Transverse colon (tissue), 4 donors: Measurements from ENCODE around the gene TLR9. TPM values are rescaled to one million over a fixed set of nuclear protein-coding genes. Genes with fewer than 3 reads are reported as not detected.
A peak's percentile ranks its signal among the peaks of the same experiment; 100 is the strongest.

Experiments used
- DNase-seq: peaks from one replicate; pipeline ENCODE4 v3.0.0-alpha.2; 2019
- H3K27ac ChIP-seq, 4 donors: fragments of 200-600 bp; sonication (generic); 2 replicates each; pipeline ENCODE4 v1.5.1; 2016 to 2018; ENCODE audit warnings: inconsistent platforms in 4 of 4
- H3K27me3 ChIP-seq: fragments of 200-600 bp; sonication (generic); 2 replicates; pipeline ENCODE4 v1.5.1; 2017; ENCODE audit warnings: inconsistent platforms
- H3K36me3 ChIP-seq, 4 donors: fragments of 200-600 bp; sonication (generic); 2 replicates each; pipeline ENCODE4 v1.5.1; 2017 to 2019; ENCODE audit warnings: inconsistent platforms in 4 of 4
- H3K4me1 ChIP-seq, 4 donors: fragments of 200-600 bp; sonication (generic); 2 replicates each; pipeline ENCODE4 v1.5.1; 2017 to 2020; ENCODE audit warnings: inconsistent platforms in 4 of 4
- H3K4me3 ChIP-seq, 4 donors: fragments of 200-600 bp; sonication (generic); 1 replicate in 1 of 4; 2 replicates in 3 of 4; pipeline versions ENCODE4 v1.5.1 to v1.6.1; 2017 to 2019; ENCODE audit warnings: inconsistent platforms in 4 of 4
- H3K9me3 ChIP-seq, 2 donors: fragments of 200-600 bp; sonication (generic); 2 replicates each; pipeline ENCODE4 v1.5.1; 2017 to 2019; ENCODE audit warnings: inconsistent platforms in 2 of 2
- EP300 ChIP-seq: sonication (generic); formaldehyde crosslinking; IDR thresholded peaks from one replicate; pipeline ENCODE4 v1.6.1; 2017; ENCODE audit warnings: antibody characterized with exemption, low read depth
- POLR2A ChIP-seq: fragments of 450-650 bp; IDR thresholded peaks from one replicate; pipeline ENCODE4 v1.6.1; 2016; ENCODE audit warnings: antibody characterized with exemption, mild to moderate bottlenecking, moderate library complexity
- POLR2AphosphoS5 ChIP-seq, 3 donors: sonication (generic); formaldehyde crosslinking; IDR thresholded peaks; one replicate each; pipeline ENCODE4 v1.6.1; 2016; ENCODE audit warnings: antibody characterized with exemption in 3 of 3
- WGBS, 2 donors: methylation state at CpG; one replicate each; pipeline ENCODE4 v1.1.5; 2018; ENCODE audit warnings: low coverage in 1 of 2; 5-methylcytosine and 5-hydroxymethylcytosine counted together
- in situ Hi-C, 4 donors: fragments of 200-750 bp; cut with MboI; loops; one replicate each; pipeline versions ENCODE4 v1.15.0 to v1.15.1; 2017; ENCODE audit warnings: low sequenced_read_pairs in 3 of 4, low pct_ligation_motif_present in 1 of 4, low pct_unique_long_range_greater_than_20kb in 1 of 4
- intact Hi-C: fragments of 100-400 bp; cut with DNase I; formaldehyde crosslinking; loops from one replicate; pipeline ENCODE4 v1.15.1; 2023; ENCODE audit warnings: low total_unique reads
- total RNA-seq, 4 donors: library from RNA; depleted of rRNA; stranded (reverse); fragments of >200 nt; gene quantifications; one replicate each; pipeline ENCODE4 v1.1.0, GENCODE V29; 2016
- TF ChIP-seq, protein P1 (sequence below), 5 experiments: fragments of 200-600 bp in 3 of 5; fragments of 450-650 bp in 2 of 5; sonication (generic) in 3 of 5; IDR thresholded peaks; 1 replicate in 2 of 5; 2 replicates in 3 of 5; pipeline ENCODE4 v1.5.1; 2016 to 2017; ENCODE audit warnings: antibody characterized with exemption in 5 of 5, inconsistent platforms in 3 of 5, mild to moderate bottlenecking in 2 of 5, moderate library complexity in 1 of 5

TLR9 gene
- total RNA-seq, 4 donors from 2014 or later = 0.16 TPM; not detected in 3

DNA sequence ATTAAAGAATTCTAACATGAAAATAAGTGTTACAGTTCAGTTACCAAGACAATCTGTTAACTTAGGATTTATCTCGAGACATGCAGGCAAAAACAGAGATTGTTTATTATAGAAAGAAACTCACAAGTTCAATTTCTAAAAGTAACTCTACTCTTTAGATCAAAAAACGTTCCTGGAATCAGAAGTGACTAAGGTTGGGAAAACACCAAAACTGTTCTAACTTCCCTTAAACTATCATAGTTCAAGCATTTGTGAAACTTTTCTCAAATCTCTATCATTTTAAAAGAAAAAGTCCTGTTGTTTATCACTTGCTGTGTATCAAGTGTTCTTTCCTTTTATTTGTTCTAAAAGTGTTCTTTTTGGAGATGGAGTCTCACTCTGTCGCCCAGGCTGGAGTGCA, 44.3 kb upstream of the TLR9 start:
- Histone ChIP-seq H3K27me3 (no peaks in the 10 kb centered on the region), H3K4me1 (peaks cover 14 to 63% (median 30%) of the 10 kb centered on the region in 4 donors), H3K27ac (peak overlapping the region; percentile 41 to 66 (median 56)), H3K36me3 (peaks cover 0 to 50% (median 20%) of the 10 kb centered on the region in 4 donors), H3K4me3 (no peak overlapping the region), H3K9me3 (no peaks in the 10 kb centered on the region)
- in situ Hi-C loops = no loop called here
- 52 to 54% methylated on average over 3 of the region's 3 CpGs for WGBS, 2 donors
- TF ChIP-seq POLR2AphosphoS5 (IDR thresholded peaks at IDR 0.05) (no peak), EP300 (no peak), POLR2A (no peak)
- TF ChIP-seq, protein P1, sequence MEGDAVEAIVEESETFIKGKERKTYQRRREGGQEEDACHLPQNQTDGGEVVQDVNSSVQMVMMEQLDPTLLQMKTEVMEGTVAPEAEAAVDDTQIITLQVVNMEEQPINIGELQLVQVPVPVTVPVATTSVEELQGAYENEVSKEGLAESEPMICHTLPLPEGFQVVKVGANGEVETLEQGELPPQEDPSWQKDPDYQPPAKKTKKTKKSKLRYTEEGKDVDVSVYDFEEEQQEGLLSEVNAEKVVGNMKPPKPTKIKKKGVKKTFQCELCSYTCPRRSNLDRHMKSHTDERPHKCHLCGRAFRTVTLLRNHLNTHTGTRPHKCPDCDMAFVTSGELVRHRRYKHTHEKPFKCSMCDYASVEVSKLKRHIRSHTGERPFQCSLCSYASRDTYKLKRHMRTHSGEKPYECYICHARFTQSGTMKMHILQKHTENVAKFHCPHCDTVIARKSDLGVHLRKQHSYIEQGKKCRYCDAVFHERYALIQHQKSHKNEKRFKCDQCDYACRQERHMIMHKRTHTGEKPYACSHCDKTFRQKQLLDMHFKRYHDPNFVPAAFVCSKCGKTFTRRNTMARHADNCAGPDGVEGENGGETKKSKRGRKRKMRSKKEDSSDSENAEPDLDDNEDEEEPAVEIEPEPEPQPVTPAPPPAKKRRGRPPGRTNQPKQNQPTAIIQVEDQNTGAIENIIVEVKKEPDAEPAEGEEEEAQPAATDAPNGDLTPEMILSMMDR (IDR thresholded peaks at IDR 0.05) = no peak
- intact Hi-C loops = no loop called here
- DNase-seq = no peak

DNA sequence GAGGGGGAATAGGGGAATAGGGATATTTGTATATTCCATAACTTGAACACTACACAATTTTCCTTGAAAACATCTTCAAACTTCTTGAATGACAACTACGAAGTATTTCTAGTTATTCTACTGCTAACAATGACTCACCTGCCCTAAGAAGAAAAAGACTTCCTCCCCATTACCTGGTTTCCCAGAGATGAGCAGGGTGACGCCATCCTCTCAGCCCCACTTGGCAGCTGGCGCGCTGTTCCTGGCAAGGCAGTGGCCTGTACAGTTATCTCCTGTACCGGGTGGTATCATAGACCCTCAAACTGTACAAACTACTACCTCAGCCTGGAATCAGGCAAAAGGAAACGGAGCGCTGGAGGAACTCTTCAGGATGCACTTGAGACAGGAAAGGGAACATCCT, 42.6 kb upstream of the TLR9 start:
- Histone ChIP-seq H3K4me1 (peaks cover 9 to 50% (median 25%) of the 10 kb centered on the region in 4 donors), H3K4me3 (no peak overlapping the region), H3K27ac (no peak overlapping the region), H3K36me3 (peaks cover 0 to 67% (median 29%) of the 10 kb centered on the region in 4 donors), H3K27me3 (no peaks in the 10 kb centered on the region), H3K9me3 (no peaks in the 10 kb centered on the region)
- no peak for DNase-seq
- WGBS, 2 donors = 81 to 94% methylated on average over 5 to 7 of the region's 7 CpGs
- in situ Hi-C loops = no loop called here
- intact Hi-C loops = no loop called here
- TF ChIP-seq POLR2A (no peak), EP300 (no peak), POLR2AphosphoS5 (IDR thresholded peaks at IDR 0.05) (no peak)
- TF ChIP-seq, protein P1 (IDR thresholded peaks at IDR 0.05) = no peak

DNA sequence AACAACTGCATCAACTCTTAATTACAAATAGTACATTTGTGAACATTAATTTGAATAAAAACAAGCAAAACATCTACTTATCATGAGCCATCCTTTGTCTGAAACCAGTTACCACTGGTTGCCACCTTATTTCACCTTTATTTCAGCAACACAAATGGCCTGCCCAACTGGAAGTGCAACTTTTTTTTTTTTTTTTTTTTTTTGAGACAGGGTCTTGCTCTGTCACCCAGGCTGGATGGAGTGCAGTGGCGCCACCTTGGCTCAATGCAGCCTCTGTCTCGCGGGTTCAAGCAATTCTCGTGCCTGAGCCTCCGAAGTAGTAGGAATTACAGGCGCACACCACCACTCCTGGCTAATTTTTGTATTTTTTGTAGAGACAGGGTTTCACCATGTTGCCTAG, 39.9 kb upstream of the TLR9 start:
- intact Hi-C loops = no loop called here
- TF ChIP-seq, protein P1 (IDR thresholded peaks at IDR 0.05) = no peak
- TF ChIP-seq EP300 (no peak), POLR2AphosphoS5 (IDR thresholded peaks at IDR 0.05) (no peak), POLR2A (no peak)
- DNase-seq = no peak
- in situ Hi-C loops = no loop called here
- H3K4me3 ChIP-seq = no peak overlapping the region
- no peaks in the 10 kb centered on the region for H3K27me3 ChIP-seq
- H3K36me3 ChIP-seq = peaks cover 0 to 92% (median 42%) of the 10 kb centered on the region in 4 donors
- H3K27ac ChIP-seq = no peak overlapping the region
- WGBS, 2 donors = 92 to 94% methylated on average over 2 to 6 of the region's 6 CpGs
- no peaks in the 10 kb centered on the region for H3K9me3 ChIP-seq
- H3K4me1 ChIP-seq = peaks cover 0 to 26% (median 3%) of the 10 kb centered on the region in 4 donors

DNA sequence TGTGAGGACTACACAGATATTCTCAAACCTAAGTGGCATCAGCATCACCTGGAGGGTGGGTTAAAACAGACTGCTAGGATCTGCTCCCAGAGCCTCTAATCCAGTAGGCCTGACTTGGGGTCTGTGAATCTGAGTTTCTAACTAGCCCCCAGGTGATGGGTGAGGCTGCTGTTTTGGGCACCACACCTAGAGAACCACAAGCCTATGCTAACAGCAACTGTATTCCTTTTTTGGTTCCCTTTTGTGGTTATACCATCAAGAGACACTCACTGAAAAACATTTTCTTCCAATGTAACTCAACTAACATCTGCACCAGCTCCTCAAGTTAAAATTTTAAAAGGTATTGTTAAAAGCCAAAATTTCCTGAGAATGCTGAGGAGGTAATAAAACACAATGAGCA, 37.0 kb upstream of the TLR9 start:
- in situ Hi-C loops = no loop called here
- Histone ChIP-seq H3K9me3 (no peaks in the 10 kb centered on the region), H3K36me3 (peaks cover 0 to 92% (median 47%) of the 10 kb centered on the region in 4 donors), H3K4me1 (peaks cover 0 to 7% (median 0%) of the 10 kb centered on the region in 4 donors), H3K4me3 (no peak overlapping the region), H3K27me3 (no peaks in the 10 kb centered on the region), H3K27ac (no peak overlapping the region)
- intact Hi-C loops = no loop called here
- no peak for DNase-seq
- TF ChIP-seq EP300 (no peak), POLR2A (no peak), POLR2AphosphoS5 (IDR thresholded peaks at IDR 0.05) (no peak)
- TF ChIP-seq, protein P1 (IDR thresholded peaks at IDR 0.05) = no peak
